ENCODE measurements around the gene DTX1.

DNA sequence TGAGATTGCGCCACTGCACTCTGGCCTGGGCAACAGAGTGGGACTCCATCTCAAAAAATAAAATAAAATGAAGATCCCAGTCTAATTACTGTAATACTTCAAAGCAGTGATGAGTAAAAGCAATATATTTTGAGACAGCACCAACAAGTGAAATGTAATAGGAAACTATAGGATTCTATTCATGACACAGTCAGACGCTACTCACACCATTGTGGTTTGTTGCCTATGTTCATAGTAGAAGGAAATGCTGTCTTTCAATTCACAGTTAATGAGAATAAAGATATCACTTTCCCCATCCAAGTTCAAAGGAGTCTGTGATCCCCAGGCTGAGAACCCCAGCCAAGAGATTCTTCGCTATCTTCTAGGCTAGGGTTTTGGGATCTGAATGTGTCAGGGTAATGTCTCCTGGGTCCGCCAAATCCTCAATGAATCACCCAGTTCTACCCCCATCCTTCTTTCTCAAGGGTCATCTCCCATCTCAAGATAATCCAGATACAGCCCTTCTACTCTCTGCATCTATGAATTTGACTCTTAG is 16.6 kb upstream of the DTX1 start:
- TF ChIP-seq GATA2 (IDR thresholded peaks at IDR 0.05; ENCODE audit: low read depth, low read length): no peak
- no peak for TF ChIP-seq GATA3 (IDR thresholded peaks at IDR 0.05; ENCODE audit: low read depth, low read length)

All from SH-SY5Y (cell line).